Transverse colon (tissue), 4 donors: ENCODE measurements around the gene FAM163A.

Experiments used
- CTCF ChIP-seq, 5 experiments: fragments of 200-600 bp in 3 of 5; fragments of 450-650 bp in 2 of 5; sonication (generic) in 3 of 5; IDR thresholded peaks; 1 replicate in 2 of 5; 2 replicates in 3 of 5; pipeline ENCODE4 v1.5.1; 2016 to 2017; ENCODE audit warnings: antibody characterized with exemption in 5 of 5, inconsistent platforms in 3 of 5, mild to moderate bottlenecking in 2 of 5, moderate library complexity in 1 of 5
- POLR2A ChIP-seq: fragments of 450-650 bp; IDR thresholded peaks from one replicate; pipeline ENCODE4 v1.6.1; 2016; ENCODE audit warnings: antibody characterized with exemption, mild to moderate bottlenecking, moderate library complexity
- POLR2AphosphoS5 ChIP-seq, 3 donors: sonication (generic); formaldehyde crosslinking; IDR thresholded peaks; one replicate each; pipeline ENCODE4 v1.6.1; 2016; ENCODE audit warnings: antibody characterized with exemption in 3 of 3

DNA sequence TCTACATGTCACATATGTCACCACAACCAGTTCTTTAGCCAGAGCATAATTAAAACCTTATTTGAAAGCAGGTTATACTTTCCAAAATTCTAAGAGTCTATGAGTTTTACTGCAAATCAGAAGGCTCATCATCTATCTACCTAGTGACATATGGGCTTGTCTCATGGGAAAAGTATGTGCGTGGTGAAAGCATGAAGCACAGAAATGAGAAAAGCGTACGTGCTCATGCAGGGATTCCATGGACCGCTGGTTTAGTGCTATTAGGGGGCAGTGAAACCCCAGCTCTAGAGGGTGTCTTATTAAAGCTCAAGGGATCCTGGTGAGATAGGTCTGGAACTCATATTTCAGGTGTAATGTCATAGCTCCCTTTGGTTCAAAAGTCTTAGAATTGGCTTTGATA, 50.2 kb downstream of the FAM163A start:
- TF ChIP-seq CTCF (IDR thresholded peaks at IDR 0.05) (no peak), POLR2A (no peak), POLR2AphosphoS5 (IDR thresholded peaks at IDR 0.05) (no peak)
